ENCODE results near the gene MARCO. TPM values are rescaled to one million over a fixed set of nuclear protein-coding genes. Genes with fewer than 3 reads are reported as not detected.

Gene MARCO
- total and polyA plus RNA-seq, 2 donors (not counting 3 experiments of a cell fraction or from before 2014, with no cell fraction given): not detected

GRCh38 chr2:119024568-119024967 lies 82.6 kb downstream of the MARCO start:
- H3K79me2 ChIP-seq (ENCODE audit: control insufficient read depth, insufficient read depth, low read length): no peaks in the 10 kb centered on the region
- ChIA-PET POLR2A (no interaction called here), CTCF (no interaction called here)

GRCh38 chr2:119025013-119025412 lies 83.0 kb downstream of the MARCO start:
- ChIA-PET CTCF (no interaction called here), POLR2A (no interaction called here)
- H3K36me3 ChIP-seq (ENCODE audit: control insufficient read depth in 2 of 2, extremely low read depth in 1 of 2, insufficient read depth in 2 of 2, low read length in 2 of 2): no peaks in the 10 kb centered on the region
- BruUV-seq (replicated peaks): no TSS peak
- H3K27ac ChIP-seq (ENCODE audit: insufficient read depth, low read depth, low read length): no peak overlapping the region
- no peak for DNase-seq (ENCODE audit: low read depth, low spot score)
- no peaks in the 10 kb centered on the region for H4K20me1 ChIP-seq (replicated peaks; ENCODE audit: control insufficient read depth, extremely low read depth, insufficient read depth, low read length)
- no peak overlapping the region for H3K9ac ChIP-seq (replicated peaks; ENCODE audit: extremely low read depth, insufficient read depth, low read length)
- no peak for FAIRE-seq
- dilution Hi-C loops (cut with MboI; ENCODE audit: extremely low pct_ligation_motif_present, low sequenced_read_pairs) (no loop called here), intact Hi-C loops (cut with micrococcal nuclease) (no loop called here)
- no peak overlapping the region for H3K4me2 ChIP-seq (ENCODE audit: insufficient read depth, low read length)
- H2AFZ ChIP-seq (ENCODE audit: low read depth, low read length): no peak overlapping the region
- H3K4me1 ChIP-seq (ENCODE audit: control insufficient read depth, extremely low read depth, insufficient read depth, low read length): no peaks in the 10 kb centered on the region
- no peaks in the 10 kb centered on the region for H3K9me1 ChIP-seq (replicated peaks; ENCODE audit: control insufficient read depth, extremely low read depth, insufficient read depth, low read length)
- H3K79me2 ChIP-seq (ENCODE audit: control insufficient read depth, insufficient read depth, low read length): no peaks in the 10 kb centered on the region
- no peak for TF ChIP-seq POLR2A (IDR thresholded peaks at IDR 0.05; ENCODE audit: low read depth, low read length)
- H3K27me3 ChIP-seq (ENCODE audit: control insufficient read depth in 2 of 2, insufficient read depth in 2 of 2, low read length in 2 of 2): no peaks in the 10 kb centered on the region
- H3K9me3 ChIP-seq (replicated peaks; ENCODE audit: control insufficient read depth, insufficient read depth, low read length): no peaks in the 10 kb centered on the region
- H3K4me3 ChIP-seq (replicated peaks in 1 of 3; ENCODE audit: insufficient read depth in 1 of 3, low read depth in 1 of 3, low read length in 3 of 3): no peak overlapping the region

More at GRCh38 chr2:119024568-119024967, 82.6 kb downstream of the MARCO start:
- Histone ChIP-seq H3K4me1 (ENCODE audit: control insufficient read depth, extremely low read depth, insufficient read depth, low read length) (no peaks in the 10 kb centered on the region), H3K9me1 (replicated peaks; ENCODE audit: control insufficient read depth, extremely low read depth, insufficient read depth, low read length) (no peaks in the 10 kb centered on the region), H4K20me1 (replicated peaks; ENCODE audit: control insufficient read depth, extremely low read depth, insufficient read depth, low read length) (no peaks in the 10 kb centered on the region), H3K36me3 (ENCODE audit: control insufficient read depth in 2 of 2, extremely low read depth in 1 of 2, insufficient read depth in 2 of 2, low read length in 2 of 2) (no peaks in the 10 kb centered on the region), H3K27me3 (ENCODE audit: control insufficient read depth in 2 of 2, insufficient read depth in 2 of 2, low read length in 2 of 2) (no peaks in the 10 kb centered on the region), H3K4me3 (replicated peaks in 1 of 3; ENCODE audit: insufficient read depth in 1 of 3, low read depth in 1 of 3, low read length in 3 of 3) (no peak overlapping the region), H2AFZ (ENCODE audit: low read depth, low read length) (no peak overlapping the region), H3K27ac (ENCODE audit: insufficient read depth, low read depth, low read length) (no peak overlapping the region), H3K9me3 (replicated peaks; ENCODE audit: control insufficient read depth, insufficient read depth, low read length) (no peaks in the 10 kb centered on the region), H3K4me2 (ENCODE audit: insufficient read depth, low read length) (no peak overlapping the region), H3K9ac (replicated peaks; ENCODE audit: extremely low read depth, insufficient read depth, low read length) (no peak overlapping the region)
- no peak for FAIRE-seq
- no peak for DNase-seq (ENCODE audit: low read depth, low spot score)
- intact Hi-C loops (cut with micrococcal nuclease) (no loop called here), dilution Hi-C loops (cut with MboI; ENCODE audit: extremely low pct_ligation_motif_present, low sequenced_read_pairs) (no loop called here)
- TF ChIP-seq POLR2AphosphoS5 (IDR thresholded peaks at IDR 0.05; ENCODE audit: insufficient read depth, low read depth, low read length) (no peak), EZH2 (IDR thresholded peaks at IDR 0.05; ENCODE audit: borderline replicate concordance, low read depth, low read length, severe bottlenecking) (no peak), JUN (IDR thresholded peaks at IDR 0.05; ENCODE audit: borderline replicate concordance, insufficient read depth, insufficient read length, low read depth) (no peak), MYC (IDR thresholded peaks at IDR 0.05; ENCODE audit: low read depth, low read length) (no peak), MAX (IDR thresholded peaks at IDR 0.05; ENCODE audit: insufficient read depth, insufficient read length) (no peak), POLR2A (IDR thresholded peaks at IDR 0.05; ENCODE audit: low read depth, low read length) (no peak)
- BruUV-seq (replicated peaks): no TSS peak
